Thoracic aorta (tissue), 2 donors: Measurements from ENCODE around the gene ZNF420. TPM values are rescaled to one million over a fixed set of nuclear protein-coding genes. Genes with fewer than 3 reads are reported as not detected.

ENCODE experiments used
- ATAC-seq: fragments of 150-250 bp; one replicate; pipeline ENCODE4 v1.8.0; 2017; ENCODE audit warnings: low read depth; ENCODE audit not compliant: insufficient number of reproducible peaks, low FRiP score
- DNase-seq: peaks from one replicate; pipeline ENCODE4 v3.0.0-alpha.2; 2020; ENCODE audit warnings: low spot score
- H3K27ac ChIP-seq, 2 donors: fragments of 200-600 bp; sonication (generic); 1 replicate in 1 of 2; 2 replicates in 1 of 2; pipeline ENCODE4 v1.5.1; 2016; ENCODE audit warnings: mild to moderate bottlenecking in 2 of 2, moderate library complexity in 2 of 2
- H3K27me3 ChIP-seq: fragments of 200-600 bp; sonication (generic); replicated peaks from 2 replicates; pipeline ENCODE4 v1.6.0; 2016; ENCODE audit warnings: mild to moderate bottlenecking; ENCODE audit not compliant: insufficient read depth
- H3K36me3 ChIP-seq: fragments of 200-600 bp; sonication (generic); one replicate; pipeline ENCODE4 v1.5.1; 2016
- H3K4me1 ChIP-seq, 2 donors: fragments of 200-600 bp; sonication (generic); 1 replicate in 1 of 2; 2 replicates in 1 of 2; pipeline versions ENCODE4 v1.5.1 to v1.6.0; 2016; ENCODE audit warnings: low read depth in 2 of 2, mild to moderate bottlenecking in 1 of 2; ENCODE audit not compliant: control insufficient read depth in 1 of 2
- H3K4me3 ChIP-seq: fragments of 200-600 bp; sonication (generic); 2 replicates; pipeline ENCODE4 v1.5.1; 2016; ENCODE audit warnings: mild to moderate bottlenecking
- H3K9me3 ChIP-seq: fragments of 200-600 bp; sonication (generic); 2 replicates; pipeline ENCODE4 v1.5.1; 2016
- total RNA-seq, 2 donors: library from RNA; depleted of rRNA; stranded (reverse); fragments of >200 nt; gene quantifications; one replicate each; pipeline versions ENCODE4 v1.1.0 to v1.2.3, GENCODE V29; 2016
- TF ChIP-seq, protein P1 (sequence below): fragments of 200-600 bp; sonication (generic); IDR thresholded peaks from one replicate; pipeline ENCODE4 v1.5.1; 2019; ENCODE audit warnings: antibody characterized with exemption

Gene ZNF420
- total RNA-seq, 2 donors from 2014 or later: 1.8 to 17.5 TPM

DNA sequence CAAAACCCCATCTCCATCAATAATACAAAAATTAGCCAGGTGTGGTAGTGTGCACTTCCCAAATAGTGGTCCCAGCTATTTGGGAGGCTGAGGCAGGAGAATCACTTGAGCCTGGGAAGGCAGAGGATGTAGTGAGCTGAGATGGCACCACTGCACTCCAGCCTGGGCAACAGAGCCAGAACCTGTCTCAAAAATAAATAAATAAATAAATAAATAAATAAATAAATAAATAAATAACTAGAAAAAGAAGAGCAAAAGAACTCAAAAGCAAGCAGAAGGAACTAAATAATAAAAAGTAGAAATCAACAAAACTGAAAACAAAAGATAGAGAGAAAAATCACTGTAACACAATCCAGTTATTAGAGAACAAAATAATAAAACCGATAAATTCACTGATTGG, 81.9 kb downstream of the ZNF420 start:
- no peaks in the 10 kb centered on the region for H3K4me1 ChIP-seq
- ATAC-seq (no peak), DNase-seq (no peak)
- H3K4me3 ChIP-seq: no peak overlapping the region
- no peak overlapping the region for H3K27ac ChIP-seq
- H3K36me3 ChIP-seq: peaks cover 76% of the 10 kb centered on the region
- TF ChIP-seq, protein P1, sequence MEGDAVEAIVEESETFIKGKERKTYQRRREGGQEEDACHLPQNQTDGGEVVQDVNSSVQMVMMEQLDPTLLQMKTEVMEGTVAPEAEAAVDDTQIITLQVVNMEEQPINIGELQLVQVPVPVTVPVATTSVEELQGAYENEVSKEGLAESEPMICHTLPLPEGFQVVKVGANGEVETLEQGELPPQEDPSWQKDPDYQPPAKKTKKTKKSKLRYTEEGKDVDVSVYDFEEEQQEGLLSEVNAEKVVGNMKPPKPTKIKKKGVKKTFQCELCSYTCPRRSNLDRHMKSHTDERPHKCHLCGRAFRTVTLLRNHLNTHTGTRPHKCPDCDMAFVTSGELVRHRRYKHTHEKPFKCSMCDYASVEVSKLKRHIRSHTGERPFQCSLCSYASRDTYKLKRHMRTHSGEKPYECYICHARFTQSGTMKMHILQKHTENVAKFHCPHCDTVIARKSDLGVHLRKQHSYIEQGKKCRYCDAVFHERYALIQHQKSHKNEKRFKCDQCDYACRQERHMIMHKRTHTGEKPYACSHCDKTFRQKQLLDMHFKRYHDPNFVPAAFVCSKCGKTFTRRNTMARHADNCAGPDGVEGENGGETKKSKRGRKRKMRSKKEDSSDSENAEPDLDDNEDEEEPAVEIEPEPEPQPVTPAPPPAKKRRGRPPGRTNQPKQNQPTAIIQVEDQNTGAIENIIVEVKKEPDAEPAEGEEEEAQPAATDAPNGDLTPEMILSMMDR: no peak
- no peaks in the 10 kb centered on the region for H3K27me3 ChIP-seq
- peaks cover 98% of the 10 kb centered on the region for H3K9me3 ChIP-seq

DNA sequence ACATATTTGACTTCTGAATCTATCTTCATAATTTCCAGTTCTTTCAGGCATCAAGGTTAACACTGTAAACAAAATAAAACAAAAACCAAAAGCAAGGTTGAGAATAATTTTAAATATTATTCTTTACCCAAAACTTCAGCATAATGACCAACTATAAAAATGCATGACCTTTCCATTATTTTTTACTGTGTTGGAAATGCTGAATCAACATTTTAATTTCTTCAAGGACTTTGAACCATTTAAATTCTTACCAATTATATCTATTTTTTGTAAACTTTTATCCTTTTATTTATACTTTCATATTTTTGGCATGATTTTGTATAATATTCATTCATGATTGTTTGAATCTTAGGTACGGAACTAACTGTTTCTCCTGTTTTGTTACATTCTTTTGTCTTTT, 87.4 kb downstream of the ZNF420 start:
- H3K4me3 ChIP-seq: no peak overlapping the region
- H3K27me3 ChIP-seq: no peaks in the 10 kb centered on the region
- peaks cover 66% of the 10 kb centered on the region for H3K9me3 ChIP-seq
- no peak overlapping the region for H3K27ac ChIP-seq
- DNase-seq (no peak), ATAC-seq (no peak)
- TF ChIP-seq, protein P1: no peak
- H3K4me1 ChIP-seq: no peaks in the 10 kb centered on the region
- H3K36me3 ChIP-seq: peaks cover 62% of the 10 kb centered on the region

DNA sequence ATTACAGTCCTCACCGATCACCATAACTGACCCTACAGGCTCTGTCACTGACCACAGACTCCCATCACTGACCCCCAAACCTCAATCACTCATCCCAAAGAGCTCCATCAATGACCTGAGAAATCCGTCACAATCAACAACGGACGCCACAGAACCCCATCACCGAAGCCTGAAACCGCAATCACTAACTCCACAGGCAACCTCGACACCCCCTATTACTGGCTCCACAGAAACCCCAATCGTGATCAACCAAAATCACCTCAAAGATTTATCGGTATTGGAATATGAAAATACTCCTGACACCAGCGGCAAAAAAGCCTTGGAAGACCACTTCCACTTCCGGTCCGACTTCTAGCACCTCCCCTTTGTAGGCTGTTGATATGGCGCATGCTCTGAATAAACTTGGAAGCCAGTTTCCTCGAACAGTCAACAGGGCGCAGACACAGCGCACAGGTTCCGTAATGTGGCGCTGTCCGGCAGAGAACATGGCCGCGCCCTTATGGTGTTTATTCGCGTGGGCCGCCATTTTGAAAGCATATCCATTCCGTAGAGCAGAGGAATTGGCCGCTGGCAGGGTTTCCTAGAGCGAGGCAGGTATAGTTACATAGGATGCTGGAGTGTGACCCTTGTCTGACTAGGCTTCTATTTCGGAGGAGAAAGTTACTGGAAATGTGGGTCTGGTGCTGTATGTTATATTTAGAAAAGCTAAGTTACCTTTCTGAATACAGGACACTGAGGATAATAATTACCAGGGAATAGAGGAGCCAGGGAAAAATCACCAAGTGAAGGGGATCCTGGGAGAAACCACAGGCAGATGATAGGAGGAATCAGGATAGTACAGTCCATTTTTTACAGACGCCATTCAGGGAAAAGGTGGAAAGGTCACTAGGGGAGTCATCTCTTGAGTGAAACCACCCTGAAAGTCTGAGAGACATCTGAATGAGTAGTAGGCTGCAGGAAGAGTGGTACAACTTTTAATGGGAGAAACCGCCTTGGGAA, 94.4 kb downstream of the ZNF420 start, which contains the start of gene ZNF585A:
TSS of gene ZNF585A (minus strand) at position 328 of the 999 bp plus-strand sequence. CDS start 2,785 bp downstream, outside the sequence.
- Histone ChIP-seq H3K27me3 (no peaks in the 10 kb centered on the region), H3K36me3 (peaks cover 19% of the 10 kb centered on the region), H3K9me3 (peaks cover 16% of the 10 kb centered on the region), H3K4me3 (peak within 1 kb of the TSS; percentile 92), H3K27ac (peak within 1 kb of the TSS; percentile 48 to 66), H3K4me1 (peaks cover 6 to 8% of the 10 kb centered on the region in 2 donors)
- ATAC-seq (peak; percentile 96), DNase-seq (peak; percentile 83)
- TF ChIP-seq, protein P1: no peak

Other genes with a start within 250 kb of the ZNF420 start
- 1 to 10 TPM; 7.4 to 8.8 TPM for gene ZNF790, start 240.0 kb upstream of the ZNF420 start, total RNA-seq
- 1 to 10 TPM; 5.7 to 9.7 TPM for gene ZNF345, start 227.6 kb upstream of the ZNF420 start, total RNA-seq
- gene ZNF829, start 162.1 kb upstream of the ZNF420 start, total RNA-seq: 1 to 10 TPM; 1.2 to 2.7 TPM
- gene ZNF568, start 162.1 kb upstream of the ZNF420 start, total RNA-seq: 10 to 100 TPM in 1 of 2 donors, 1 to 10 TPM in 1; 9.2 to 19.7 TPM
- gene ZNF585A, start 94.3 kb downstream of the ZNF420 start, total RNA-seq: 10 to 100 TPM in 1 of 2 donors, 1 to 10 TPM in 1; 5.1 to 10.6 TPM
- 10 to 100 TPM; 18.4 to 20.4 TPM for gene ZNF585B, start 132.1 kb downstream of the ZNF420 start, total RNA-seq
- 10 to 100 TPM in 1 of 2 donors, 1 to 10 TPM in 1; 5.3 to 10.0 TPM for gene ZNF383, start 139.8 kb downstream of the ZNF420 start, total RNA-seq